GM19043 (cell line): ENCODE measurements around the gene TNFAIP3.

ENCODE experiments used
- ATAC-seq: cut with Tn5 transposase; IDR thresholded peaks from one replicate; pipeline ENCODE4 v1.9.1; 2021; ENCODE audit warnings: low read depth; ENCODE audit not compliant: unreplicated experiment

Gene TNFAIP3

GRCh38 chr6:137917551-137918325 is 50.7 kb downstream of the TNFAIP3 start:
- no peak for ATAC-seq

- no peak for ATAC-seq
Observed at GRCh38 chr6:137919502-137919823, 52.4 kb downstream of the TNFAIP3 start.

GRCh38 chr6:137919837-137920730 is 53.0 kb downstream of the TNFAIP3 start:
- ATAC-seq = peak; percentile 46

GRCh38 chr6:137921823-137922222 is 54.8 kb downstream of the TNFAIP3 start:
- ATAC-seq = peak; percentile 49

GRCh38 chr6:137923866-137924653 is 57.0 kb downstream of the TNFAIP3 start:
- ATAC-seq = no peak

GRCh38 chr6:137925141-137925698 is 58.2 kb downstream of the TNFAIP3 start:
- ATAC-seq = no peak

- ATAC-seq = no peak
Observed at GRCh38 chr6:137926207-137926731, 59.2 kb downstream of the TNFAIP3 start.

- no peak for ATAC-seq
Observed at GRCh38 chr6:137926985-137927384, 59.9 kb downstream of the TNFAIP3 start.

- ATAC-seq = peak; percentile 85
Observed at GRCh38 chr6:137927777-137928218, 60.7 kb downstream of the TNFAIP3 start.

- ATAC-seq = no peak
Observed at GRCh38 chr6:137928286-137928685, 61.2 kb downstream of the TNFAIP3 start.

GRCh38 chr6:137931849-137932465 is 64.9 kb downstream of the TNFAIP3 start:
- no peak for ATAC-seq
